Neural progenitor cell (in vitro differentiated cells): ENCODE results near the gene MSI2.

Experiments
- EZH2 ChIP-seq: fragments of 200-600 bp; sonication (generic); IDR thresholded peaks from 2 replicates; pipeline ENCODE4 v1.6.1; 2017; ENCODE audit warnings: antibody characterized with exemption, mild to moderate bottlenecking, moderate library complexity
- TF ChIP-seq, protein P1 (sequence below): fragments of 200-600 bp; sonication (generic); IDR thresholded peaks from 2 replicates; pipeline ENCODE4 v1.5.1; 2017; ENCODE audit warnings: antibody characterized with exemption, mild to moderate bottlenecking

DNA sequence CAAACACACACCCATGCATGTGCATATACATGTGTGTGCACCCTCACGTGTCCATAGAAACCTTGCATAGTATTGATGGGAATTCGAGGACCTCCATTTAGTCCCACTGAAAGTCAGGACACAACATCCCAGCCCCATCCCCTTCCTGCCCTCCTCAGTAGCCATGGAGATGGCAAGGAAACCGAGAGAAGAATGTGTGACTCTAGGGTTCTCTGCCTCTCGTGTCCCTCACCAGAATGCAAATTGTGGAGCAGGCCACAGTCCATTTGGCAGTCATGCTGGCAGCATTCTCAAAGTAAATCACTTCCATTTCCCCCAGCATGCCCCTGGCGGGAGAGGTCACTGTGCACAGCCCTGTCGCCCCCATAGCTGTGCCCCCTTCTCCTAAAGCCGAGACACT is 141.1 kb downstream of the MSI2 start:
- TF ChIP-seq, protein P1, sequence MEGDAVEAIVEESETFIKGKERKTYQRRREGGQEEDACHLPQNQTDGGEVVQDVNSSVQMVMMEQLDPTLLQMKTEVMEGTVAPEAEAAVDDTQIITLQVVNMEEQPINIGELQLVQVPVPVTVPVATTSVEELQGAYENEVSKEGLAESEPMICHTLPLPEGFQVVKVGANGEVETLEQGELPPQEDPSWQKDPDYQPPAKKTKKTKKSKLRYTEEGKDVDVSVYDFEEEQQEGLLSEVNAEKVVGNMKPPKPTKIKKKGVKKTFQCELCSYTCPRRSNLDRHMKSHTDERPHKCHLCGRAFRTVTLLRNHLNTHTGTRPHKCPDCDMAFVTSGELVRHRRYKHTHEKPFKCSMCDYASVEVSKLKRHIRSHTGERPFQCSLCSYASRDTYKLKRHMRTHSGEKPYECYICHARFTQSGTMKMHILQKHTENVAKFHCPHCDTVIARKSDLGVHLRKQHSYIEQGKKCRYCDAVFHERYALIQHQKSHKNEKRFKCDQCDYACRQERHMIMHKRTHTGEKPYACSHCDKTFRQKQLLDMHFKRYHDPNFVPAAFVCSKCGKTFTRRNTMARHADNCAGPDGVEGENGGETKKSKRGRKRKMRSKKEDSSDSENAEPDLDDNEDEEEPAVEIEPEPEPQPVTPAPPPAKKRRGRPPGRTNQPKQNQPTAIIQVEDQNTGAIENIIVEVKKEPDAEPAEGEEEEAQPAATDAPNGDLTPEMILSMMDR = no peak
- no peak for TF ChIP-seq EZH2
